Breast epithelium (tissue), 3 donors: ENCODE data around the gene TBX5.

ENCODE experiments used
- CTCF ChIP-seq, 3 donors: fragments of 450-650 bp; IDR thresholded peaks; one replicate each; pipeline ENCODE4 v1.5.1; 2016 to 2017; ENCODE audit warnings: antibody characterized with exemption in 3 of 3, mild to moderate bottlenecking in 3 of 3, moderate library complexity in 3 of 3
- POLR2AphosphoS5 ChIP-seq, 3 donors: sonication (generic); formaldehyde crosslinking; IDR thresholded peaks; one replicate each; pipeline ENCODE4 v1.6.1; 2017; ENCODE audit warnings: antibody characterized with exemption in 3 of 3

- TF ChIP-seq CTCF (IDR thresholded peaks at IDR 0.05) (no peak), POLR2AphosphoS5 (IDR thresholded peaks at IDR 0.05) (no peak)
These were observed 3.7 kb downstream of the TBX5 start for GRCh38 chr12:114402084-114402717.
